Neural progenitor cell (in vitro differentiated cells): Measurements from ENCODE around the gene EVC2. TPM values are rescaled to one million over a fixed set of nuclear protein-coding genes. Genes with fewer than 3 reads are reported as not detected.

Experiments used
- DNase-seq: peaks from one replicate; pipeline ENCODE4 v3.0.0-alpha.2; 2016; ENCODE audit warnings: low spot score
- H2AFZ ChIP-seq: fragments of 200-600 bp; sonication (generic); replicated peaks from 2 replicates; pipeline ENCODE4 v1.6.1; 2016; ENCODE audit warnings: antibody characterized with exemption
- H3F3A ChIP-seq: fragments of 200-600 bp; sonication (generic); 2 replicates; pipeline ENCODE4 v1.6.1; 2016; ENCODE audit warnings: antibody characterized with exemption, low read depth
- H3K27ac ChIP-seq: fragments of 200-600 bp; sonication (generic); 2 replicates; pipeline ENCODE4 v1.5.1; 2016; ENCODE audit warnings: mild to moderate bottlenecking
- H3K27me3 ChIP-seq: fragments of 200-600 bp; sonication (generic); 2 replicates; pipeline ENCODE4 v1.6.1; 2016; ENCODE audit warnings: mild to moderate bottlenecking, moderate library complexity
- H3K36me3 ChIP-seq: fragments of 200-600 bp; sonication (generic); 2 replicates; pipeline ENCODE4 v1.5.1; 2016
- H3K4me1 ChIP-seq: fragments of 200-600 bp; sonication (generic); 2 replicates; pipeline ENCODE4 v1.6.1; 2016; ENCODE audit warnings: mixed run types
- H3K4me2 ChIP-seq: fragments of 200-600 bp; sonication (generic); 2 replicates; pipeline ENCODE4 v1.6.1; 2016
- H3K4me3 ChIP-seq: fragments of 200-600 bp; sonication (generic); 2 replicates; pipeline ENCODE4 v1.5.1; 2016
- H3K79me2 ChIP-seq: fragments of 200-600 bp; sonication (generic); 2 replicates; pipeline ENCODE4 v1.6.1; 2016; ENCODE audit warnings: low read depth
- H3K9ac ChIP-seq: fragments of 200-600 bp; sonication (generic); 2 replicates; pipeline ENCODE4 v1.6.1; 2016
- H3K9me3 ChIP-seq: fragments of 200-600 bp; sonication (generic); 2 replicates; pipeline ENCODE4 v1.5.1; 2016; ENCODE audit warnings: low read depth
- H4K20me1 ChIP-seq: fragments of 200-600 bp; sonication (generic); 2 replicates; pipeline ENCODE4 v1.6.1; 2016; ENCODE audit warnings: low read depth
- H3K27ac Mint-ChIP-seq: 3 replicates; pipeline ENCODE4 v1.8.0; 2021; ENCODE audit warnings: mixed read lengths
- H3K27me3 Mint-ChIP-seq: 2 replicates; pipeline ENCODE4 v1.8.0; 2022; ENCODE audit warnings: low read depth, mild to moderate bottlenecking, inconsistent platforms, moderate library complexity, mixed read lengths; ENCODE audit not compliant: insufficient read depth
- H3K36me3 Mint-ChIP-seq: 3 replicates; pipeline ENCODE4 v1.8.0; 2021; ENCODE audit warnings: mixed read lengths
- H3K4me1 Mint-ChIP-seq: 3 replicates; pipeline ENCODE4 v1.8.0; 2021; ENCODE audit warnings: mixed read lengths
- H3K4me3 Mint-ChIP-seq: 3 replicates; pipeline ENCODE4 v1.8.0; 2021; ENCODE audit warnings: mild to moderate bottlenecking, moderate library complexity, mixed read lengths
- H3K9me3 Mint-ChIP-seq: 3 replicates; pipeline ENCODE4 v1.8.0; 2020; ENCODE audit warnings: mixed read lengths
- EZH2 ChIP-seq: fragments of 200-600 bp; sonication (generic); IDR thresholded peaks from 2 replicates; pipeline ENCODE4 v1.6.1; 2017; ENCODE audit warnings: antibody characterized with exemption, mild to moderate bottlenecking, moderate library complexity
- EZH2phosphoT487 ChIP-seq: fragments of 200-600 bp; sonication (generic); IDR thresholded peaks from 2 replicates; pipeline ENCODE4 v1.6.1; 2017; ENCODE audit warnings: antibody characterized with exemption
- total RNA-seq: library from RNA; depleted of rRNA; stranded (reverse); fragments of >200 nt; gene quantifications from 2 replicates; pipeline ENCODE4 v1.2.3, GENCODE V29; 2015; ENCODE audit warnings: low replicate concordance
- TF ChIP-seq, protein P1 (sequence below): fragments of 200-600 bp; sonication (generic); IDR thresholded peaks from 2 replicates; pipeline ENCODE4 v1.5.1; 2017; ENCODE audit warnings: antibody characterized with exemption, mild to moderate bottlenecking

The EVC2 gene
- total RNA-seq, 1 donor from 2014 or later, result 6.1 TPM

DNA sequence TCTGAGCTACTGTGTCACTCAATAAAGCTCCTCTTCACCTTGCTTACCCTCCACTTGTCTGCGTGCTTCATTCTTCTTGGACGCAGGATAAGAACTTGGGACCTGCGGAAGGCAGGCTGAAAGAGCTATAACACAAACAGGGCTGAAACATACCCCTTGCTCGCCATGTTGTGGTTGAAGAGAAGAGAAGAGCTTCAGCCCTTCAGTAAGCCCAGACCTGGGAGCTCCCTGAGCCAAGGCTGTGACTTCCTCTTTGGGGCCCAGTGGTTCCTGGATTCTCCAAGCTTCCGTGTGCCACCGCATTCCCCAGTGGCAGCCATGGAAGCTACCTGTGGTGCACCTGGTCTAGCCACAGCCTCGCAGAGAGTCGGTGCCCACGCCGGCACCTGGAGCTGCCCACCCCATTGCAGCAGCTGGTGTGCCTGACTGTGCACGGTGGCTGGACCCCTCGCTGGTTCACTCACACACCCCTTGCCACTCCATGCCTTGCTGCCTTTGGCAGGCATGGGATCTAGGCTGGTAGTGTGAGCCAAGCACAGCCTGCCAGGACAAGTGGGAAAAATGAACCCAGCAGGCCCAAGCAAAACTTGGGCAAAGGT, 160.6 kb downstream of the EVC2 start:
- Mint-ChIP-seq H3K4me1 (no peaks in the 10 kb centered on the region), H3K4me3 (no peak overlapping the region), H3K36me3 (peaks cover 2% of the 10 kb centered on the region), H3K27ac (no peak overlapping the region), H3K27me3 (no peaks in the 10 kb centered on the region), H3K9me3 (peaks cover 14% of the 10 kb centered on the region)
- Histone ChIP-seq H3K9me3 (no peaks in the 10 kb centered on the region), H3K4me3 (no peak overlapping the region), H3F3A (no peaks in the 10 kb centered on the region), H3K27me3 (no peaks in the 10 kb centered on the region), H3K4me1 (no peaks in the 10 kb centered on the region), H3K27ac (no peak overlapping the region), H4K20me1 (no peaks in the 10 kb centered on the region), H2AFZ (no peak overlapping the region), H3K79me2 (no peaks in the 10 kb centered on the region), H3K9ac (no peak overlapping the region), H3K36me3 (no peaks in the 10 kb centered on the region), H3K4me2 (no peak overlapping the region)
- TF ChIP-seq, protein P1, sequence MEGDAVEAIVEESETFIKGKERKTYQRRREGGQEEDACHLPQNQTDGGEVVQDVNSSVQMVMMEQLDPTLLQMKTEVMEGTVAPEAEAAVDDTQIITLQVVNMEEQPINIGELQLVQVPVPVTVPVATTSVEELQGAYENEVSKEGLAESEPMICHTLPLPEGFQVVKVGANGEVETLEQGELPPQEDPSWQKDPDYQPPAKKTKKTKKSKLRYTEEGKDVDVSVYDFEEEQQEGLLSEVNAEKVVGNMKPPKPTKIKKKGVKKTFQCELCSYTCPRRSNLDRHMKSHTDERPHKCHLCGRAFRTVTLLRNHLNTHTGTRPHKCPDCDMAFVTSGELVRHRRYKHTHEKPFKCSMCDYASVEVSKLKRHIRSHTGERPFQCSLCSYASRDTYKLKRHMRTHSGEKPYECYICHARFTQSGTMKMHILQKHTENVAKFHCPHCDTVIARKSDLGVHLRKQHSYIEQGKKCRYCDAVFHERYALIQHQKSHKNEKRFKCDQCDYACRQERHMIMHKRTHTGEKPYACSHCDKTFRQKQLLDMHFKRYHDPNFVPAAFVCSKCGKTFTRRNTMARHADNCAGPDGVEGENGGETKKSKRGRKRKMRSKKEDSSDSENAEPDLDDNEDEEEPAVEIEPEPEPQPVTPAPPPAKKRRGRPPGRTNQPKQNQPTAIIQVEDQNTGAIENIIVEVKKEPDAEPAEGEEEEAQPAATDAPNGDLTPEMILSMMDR, result no peak
- TF ChIP-seq EZH2phosphoT487 (no peak), EZH2 (no peak)
- DNase-seq, result no peak

DNA sequence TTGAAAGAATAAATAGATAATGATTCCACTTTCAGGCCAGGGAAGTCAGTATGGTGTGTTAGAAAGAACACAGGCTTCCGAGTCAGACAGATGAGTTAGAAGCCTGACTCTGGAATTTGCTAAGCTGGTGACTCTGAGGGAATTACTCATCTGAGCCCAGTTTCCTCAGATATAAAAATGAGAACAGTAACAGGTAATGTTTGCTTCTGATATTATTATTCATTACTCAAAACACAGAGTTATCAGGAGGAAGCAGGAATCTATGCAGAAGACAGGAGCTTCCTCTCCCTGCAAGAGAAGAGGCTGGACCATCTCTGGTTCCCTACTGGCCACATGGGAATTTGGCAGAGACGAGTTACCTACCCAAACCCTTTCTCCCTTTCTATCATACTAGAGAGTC, 163.1 kb downstream of the EVC2 start:
- TF ChIP-seq, protein P1, result no peak
- TF ChIP-seq EZH2 (no peak), EZH2phosphoT487 (no peak)
- H3K27ac Mint-ChIP-seq, result no peak overlapping the region

DNA sequence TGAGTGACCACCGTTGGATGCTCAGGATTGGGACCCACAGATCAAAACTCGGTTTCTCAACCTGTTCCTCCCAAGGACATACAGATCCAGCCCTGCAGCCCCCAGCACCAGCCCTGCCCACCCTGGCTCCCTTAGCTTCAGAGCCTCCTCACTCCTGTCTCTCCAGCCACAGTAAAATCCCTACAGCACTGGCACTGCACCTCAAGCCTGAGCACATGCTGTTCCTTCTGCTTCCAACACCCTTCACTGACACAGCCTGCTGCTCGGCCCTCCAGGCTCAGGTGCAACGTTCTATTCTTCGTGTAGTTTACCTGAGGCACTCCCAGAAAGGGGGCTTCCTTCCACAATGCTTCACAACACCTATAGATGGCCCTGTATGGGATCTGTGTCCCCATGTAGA, 163.6 kb downstream of the EVC2 start:
- no peak overlapping the region for H3K27ac Mint-ChIP-seq
- Histone ChIP-seq H2AFZ (no peak overlapping the region), H3K9ac (no peak overlapping the region), H3K27ac (no peak overlapping the region), H3K9me3 (no peaks in the 10 kb centered on the region), H3K4me3 (no peak overlapping the region), H3K79me2 (no peaks in the 10 kb centered on the region), H3K4me1 (no peaks in the 10 kb centered on the region), H3K4me2 (no peak overlapping the region), H3K27me3 (no peaks in the 10 kb centered on the region), H3K36me3 (no peaks in the 10 kb centered on the region), H4K20me1 (no peaks in the 10 kb centered on the region), H3F3A (no peaks in the 10 kb centered on the region)
- H3K36me3 Mint-ChIP-seq, result no peaks in the 10 kb centered on the region
- TF ChIP-seq, protein P1, result no peak
- H3K9me3 Mint-ChIP-seq, result peaks cover 2% of the 10 kb centered on the region
- peaks cover 5% of the 10 kb centered on the region for H3K4me1 Mint-ChIP-seq
- no peak for DNase-seq
- no peak overlapping the region for H3K4me3 Mint-ChIP-seq
- H3K27me3 Mint-ChIP-seq, result no peaks in the 10 kb centered on the region

More for the DNA sequence above, 163.1 kb downstream of the EVC2 start:
- H3K4me2 ChIP-seq, result no peak overlapping the region
- Mint-ChIP-seq H3K36me3 (peaks cover 1% of the 10 kb centered on the region), H3K4me3 (no peak overlapping the region), H3K9me3 (peaks cover 6% of the 10 kb centered on the region), H3K27me3 (no peaks in the 10 kb centered on the region), H3K4me1 (peaks cover 5% of the 10 kb centered on the region)
- no peaks in the 10 kb centered on the region for H3K27me3 ChIP-seq
- H3K9me3 ChIP-seq, result no peaks in the 10 kb centered on the region
- no peak overlapping the region for H3K4me3 ChIP-seq
- H3K36me3 ChIP-seq, result no peaks in the 10 kb centered on the region
- H3K27ac ChIP-seq, result no peak overlapping the region
- no peak for DNase-seq
- no peaks in the 10 kb centered on the region for H3K79me2 ChIP-seq
- no peaks in the 10 kb centered on the region for H4K20me1 ChIP-seq
- H3K9ac ChIP-seq, result no peak overlapping the region
- no peaks in the 10 kb centered on the region for H3K4me1 ChIP-seq
- no peak overlapping the region for H2AFZ ChIP-seq
- no peaks in the 10 kb centered on the region for H3F3A ChIP-seq
